ENCODE measurements around the gene MARCHF2.
"Not testable (repeated sequence)": the region's sequence is repeated elsewhere in the genome, so short reads cannot be mapped to it uniquely, and the experiment has no call there.

DNA sequence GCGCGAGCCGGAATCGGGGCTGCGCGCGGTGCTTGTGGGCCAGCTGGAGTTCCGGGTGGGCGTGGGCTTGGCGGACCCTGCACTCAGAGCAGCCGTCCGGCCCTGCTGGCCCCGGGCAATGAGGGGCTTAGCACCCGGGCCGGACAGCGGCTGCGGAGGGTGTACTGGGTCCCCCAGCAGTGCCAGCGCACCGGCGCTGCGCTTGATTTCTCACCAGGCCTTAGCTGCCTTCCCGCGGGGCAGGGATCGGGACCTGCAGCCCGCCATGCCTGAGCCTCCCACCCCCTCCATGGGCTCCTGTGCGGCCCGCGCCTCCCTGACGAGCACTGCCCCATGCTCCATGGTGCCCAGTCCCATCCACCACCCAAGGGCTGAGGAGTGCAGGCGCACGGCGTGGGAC is 37.3 kb upstream of the MARCHF2 start:
- TF ChIP-seq, protein P1, sequence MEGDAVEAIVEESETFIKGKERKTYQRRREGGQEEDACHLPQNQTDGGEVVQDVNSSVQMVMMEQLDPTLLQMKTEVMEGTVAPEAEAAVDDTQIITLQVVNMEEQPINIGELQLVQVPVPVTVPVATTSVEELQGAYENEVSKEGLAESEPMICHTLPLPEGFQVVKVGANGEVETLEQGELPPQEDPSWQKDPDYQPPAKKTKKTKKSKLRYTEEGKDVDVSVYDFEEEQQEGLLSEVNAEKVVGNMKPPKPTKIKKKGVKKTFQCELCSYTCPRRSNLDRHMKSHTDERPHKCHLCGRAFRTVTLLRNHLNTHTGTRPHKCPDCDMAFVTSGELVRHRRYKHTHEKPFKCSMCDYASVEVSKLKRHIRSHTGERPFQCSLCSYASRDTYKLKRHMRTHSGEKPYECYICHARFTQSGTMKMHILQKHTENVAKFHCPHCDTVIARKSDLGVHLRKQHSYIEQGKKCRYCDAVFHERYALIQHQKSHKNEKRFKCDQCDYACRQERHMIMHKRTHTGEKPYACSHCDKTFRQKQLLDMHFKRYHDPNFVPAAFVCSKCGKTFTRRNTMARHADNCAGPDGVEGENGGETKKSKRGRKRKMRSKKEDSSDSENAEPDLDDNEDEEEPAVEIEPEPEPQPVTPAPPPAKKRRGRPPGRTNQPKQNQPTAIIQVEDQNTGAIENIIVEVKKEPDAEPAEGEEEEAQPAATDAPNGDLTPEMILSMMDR (IDR thresholded peaks at IDR 0.05; ENCODE audit: low read length) = not testable (repeated sequence)
- TF ChIP-seq EZH2phosphoT487 (IDR thresholded peaks at IDR 0.05; ENCODE audit: low read length); EZH2 (optimal IDR thresholded peaks at IDR 0.05; ENCODE audit: low read depth, low read length): not testable (repeated sequence)
